ENCODE results near the gene TTC22. TPM values are rescaled to one million over a fixed set of nuclear protein-coding genes. Genes with fewer than 3 reads are reported as not detected.

Gene TTC22
- total RNA-seq, 1 experiment from 2014 or later: not detected

DNA sequence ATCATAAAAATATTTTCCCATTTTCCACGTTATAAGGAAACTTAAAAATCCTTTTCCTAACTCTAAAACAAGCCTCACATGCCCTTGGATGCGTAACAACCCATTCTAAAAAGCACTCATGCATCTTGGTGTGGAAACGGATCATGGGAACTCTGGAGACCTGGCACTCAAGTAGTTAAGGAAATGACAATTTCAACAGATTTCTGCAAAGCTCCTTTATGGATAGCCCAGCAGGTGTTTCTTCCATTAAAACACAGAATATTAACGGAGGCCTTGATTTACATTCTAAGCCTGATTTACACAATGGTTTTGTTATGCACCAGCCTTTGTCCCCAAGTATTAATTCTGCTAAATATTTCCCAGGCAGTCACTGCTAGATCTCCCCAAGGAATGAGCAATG is 49.7 kb downstream of the TTC22 start:
- no peak for DNase-seq (ENCODE audit: low read depth)

DNA sequence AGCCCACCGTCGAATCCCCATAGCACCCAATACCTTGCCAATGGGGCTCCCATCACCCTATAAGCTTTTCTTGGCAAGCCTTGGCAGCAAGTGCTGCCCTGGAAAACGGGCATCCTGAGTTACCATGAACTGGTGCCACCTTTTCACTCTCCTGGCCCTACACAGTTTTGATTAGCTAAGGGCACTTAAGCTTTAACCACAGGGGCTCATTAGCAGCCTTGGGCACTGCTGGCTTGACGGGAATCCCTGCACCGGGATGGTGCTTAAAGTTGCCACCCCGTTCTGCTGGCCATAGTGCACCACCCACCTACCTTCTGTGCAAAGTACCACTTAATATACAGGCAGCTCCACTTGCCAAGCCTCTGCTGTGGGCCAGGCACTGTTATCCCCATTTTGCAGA is 50.5 kb downstream of the TTC22 start:
- no peak for DNase-seq (ENCODE audit: low read depth)

- DNase-seq (ENCODE audit: low read depth): no peak
These were observed 52.9 kb downstream of the TTC22 start for GRCh38 chr1:54748094-54748835.

GRCh38 chr1:54745864-54746263 is 55.3 kb downstream of the TTC22 start:
- no peak for DNase-seq (ENCODE audit: low read depth)

DNA sequence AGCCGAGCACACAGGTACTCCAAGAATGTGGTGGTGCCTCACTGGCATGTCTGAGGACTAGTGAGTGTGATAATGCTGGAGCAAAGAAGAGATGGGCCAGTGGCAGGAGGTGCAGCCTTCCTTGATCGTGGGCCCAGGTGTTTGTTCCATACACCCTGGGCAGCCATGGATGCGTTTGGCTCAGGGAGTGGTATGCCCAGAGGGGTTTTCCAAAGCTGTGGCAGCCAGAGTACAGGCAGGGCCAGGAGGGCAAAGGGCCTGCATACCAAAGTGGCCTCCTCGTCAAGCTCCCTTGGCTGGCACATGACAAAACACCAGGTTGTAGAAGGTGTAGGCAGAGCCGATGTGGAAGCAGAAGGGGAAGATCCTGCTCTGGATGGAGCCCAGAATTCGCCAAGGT is 55.8 kb downstream of the TTC22 start:
- DNase-seq (ENCODE audit: low read depth): no peak

DNA sequence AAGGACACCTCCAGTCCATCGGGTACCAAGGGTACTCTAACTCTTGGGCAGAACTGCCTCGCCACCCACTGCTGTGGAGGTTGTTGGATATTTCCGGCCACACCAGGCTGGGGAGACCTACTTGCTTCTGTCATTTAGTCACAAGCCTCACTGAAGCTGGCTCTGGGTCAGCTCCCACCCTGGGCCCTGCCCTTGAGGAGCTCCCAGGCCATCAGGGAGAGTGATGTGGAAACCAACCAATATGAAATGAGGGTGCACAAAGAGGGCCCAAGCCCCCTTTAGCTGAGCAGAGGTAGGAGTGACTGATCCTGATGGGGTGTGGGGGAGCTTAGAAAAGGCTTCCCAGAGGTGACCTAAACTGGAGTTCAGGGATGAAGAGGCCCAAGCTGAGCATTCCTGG is 56.4 kb downstream of the TTC22 start:
- DNase-seq (ENCODE audit: low read depth): no peak

GRCh38 chr1:54743416-54744226 is 57.5 kb downstream of the TTC22 start:
- DNase-seq (ENCODE audit: low read depth): no peak

DNA sequence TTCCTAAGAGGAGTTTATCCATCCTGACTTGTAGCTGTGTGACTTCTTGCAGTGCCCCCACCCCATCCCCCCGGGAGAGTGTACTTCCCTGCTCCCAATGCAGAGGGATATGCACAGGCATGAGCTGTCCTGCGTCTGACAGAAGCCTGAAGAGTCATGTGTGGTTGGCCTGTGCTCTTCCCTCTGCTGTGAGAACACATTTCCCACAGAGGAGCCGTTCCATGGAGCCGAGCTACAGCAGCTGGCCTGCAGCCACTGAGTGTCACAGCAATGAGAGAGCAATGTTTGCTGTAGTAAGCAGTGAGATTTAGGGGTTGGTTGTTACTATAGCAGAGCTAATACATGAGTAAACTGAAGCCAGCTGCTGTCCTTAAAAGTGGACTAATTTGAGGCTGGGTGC is 58.8 kb downstream of the TTC22 start:
- no peak for DNase-seq (ENCODE audit: low read depth)

DNA sequence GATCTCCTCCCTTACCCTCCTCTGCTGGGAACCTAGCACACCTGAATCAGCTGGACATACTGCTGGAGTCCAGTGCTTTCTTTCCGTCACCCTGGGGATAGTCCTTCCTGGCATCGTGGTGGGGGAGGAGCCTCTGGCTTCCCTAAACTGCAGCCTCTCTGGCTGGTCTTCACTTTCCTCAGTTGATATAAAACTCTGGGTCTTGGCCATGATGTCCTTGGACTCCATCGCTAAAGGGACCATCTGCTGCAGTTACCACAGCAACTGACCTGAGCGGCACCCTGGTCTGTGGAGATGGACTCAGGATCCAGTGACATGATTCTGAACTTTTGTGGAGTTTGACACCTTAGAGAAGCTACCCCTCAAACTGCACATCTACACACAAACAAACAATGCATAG is 59.6 kb downstream of the TTC22 start:
- DNase-seq (ENCODE audit: low read depth): no peak

- no peak for DNase-seq (ENCODE audit: low read depth)
These were observed 62.9 kb downstream of the TTC22 start for GRCh38 chr1:54738244-54738643.

- DNase-seq (ENCODE audit: low read depth): no peak
These were observed 64.4 kb downstream of the TTC22 start for GRCh38 chr1:54736685-54737084.

Other genes starting within 250 kb of the TTC22 start
- not detected in 2 replicates for gene FAM151A, start 177.8 kb downstream of the TTC22 start, total RNA-seq (2014; rRNA removed; shearing (Covaris generic))
- gene MROH7, start 159.5 kb downstream of the TTC22 start, total RNA-seq (2014; rRNA removed; shearing (Covaris generic)): not detected in 2 replicates
- gene TTC4, start 85.5 kb downstream of the TTC22 start, total RNA-seq (2014; rRNA removed; shearing (Covaris generic)): 64.8 and 75.8 TPM in 2 replicates
- 5.8 and 7.3 TPM in 2 replicates for gene PARS2, start 36.8 kb downstream of the TTC22 start, total RNA-seq (2014; rRNA removed; shearing (Covaris generic))
- 91.9 and 121 TPM in 2 replicates for gene DHCR24, start 85.9 kb upstream of the TTC22 start, total RNA-seq (2014; rRNA removed; shearing (Covaris generic))
- gene TMEM61, start 179.3 kb upstream of the TTC22 start, total RNA-seq (2014; rRNA removed; shearing (Covaris generic)): not detected in 2 replicates
- not detected in 2 replicates for gene BSND, start 197.6 kb upstream of the TTC22 start, total RNA-seq (2014; rRNA removed; shearing (Covaris generic))
- gene PCSK9, start 238.2 kb upstream of the TTC22 start, total RNA-seq (2014; rRNA removed; shearing (Covaris generic)): 0.03 and 0.29 TPM in 2 replicates